Middle frontal gyrus (tissue), 1 donor: Measurements from ENCODE around the gene TKTL1.
A peak's percentile ranks its signal among the peaks of the same experiment; 100 is the strongest.
"Not testable (repeated sequence)": the region's sequence is repeated elsewhere in the genome, so short reads cannot be mapped to it uniquely, and the experiment has no call there.

Source experiments
- DNase-seq: peaks from one replicate; pipeline ENCODE4 v3.0.0-alpha.2; 2015; ENCODE audit warnings: low spot score; ENCODE audit errors: extremely low spot score

Gene TKTL1

DNA sequence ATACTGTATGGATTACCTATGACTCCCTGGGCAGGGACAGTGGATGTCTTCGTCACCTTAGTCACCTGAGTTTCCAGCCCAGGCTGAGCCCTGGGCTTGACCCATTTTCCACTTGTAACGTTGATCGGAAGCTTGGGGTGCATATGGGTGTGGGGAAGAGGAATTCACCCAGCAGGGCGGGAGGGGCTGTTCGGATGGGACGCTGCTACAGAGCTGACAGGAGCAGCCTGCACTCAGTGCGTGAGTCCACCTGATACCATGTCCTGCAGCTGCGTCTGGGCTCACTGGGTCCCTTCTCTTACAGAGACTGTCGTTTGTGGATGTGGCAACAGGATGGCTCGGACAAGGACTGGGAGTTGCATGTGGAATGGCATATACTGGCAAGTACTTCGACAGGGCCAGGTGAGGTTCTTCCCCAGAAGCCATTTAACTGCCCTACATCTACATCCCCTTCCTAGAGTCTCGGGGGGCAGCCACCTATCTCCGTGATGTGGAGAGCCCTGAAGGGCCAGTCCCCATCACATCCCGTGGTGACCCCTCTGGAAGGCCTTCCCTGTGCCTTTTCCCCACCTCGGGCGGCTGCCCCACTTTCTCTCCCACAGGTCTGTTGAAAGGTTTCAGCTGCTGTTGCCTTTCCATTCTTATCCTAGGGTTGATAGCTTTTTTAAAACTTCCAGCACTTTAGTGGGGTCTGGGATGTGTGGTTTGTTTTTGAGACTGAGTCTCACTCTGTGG, 13.6 kb downstream of the TKTL1 start:
- DNase-seq = no peak

- DNase-seq = no peak
Measured at GRCh38 chrX:154310616-154311536, 15.3 kb downstream of the TKTL1 start.

GRCh38 chrX:154312116-154312515, 16.5 kb downstream of the TKTL1 start:
- DNase-seq = no peak

- no peak for DNase-seq
Measured at GRCh38 chrX:154313147-154313546, 17.6 kb downstream of the TKTL1 start.

GRCh38 chrX:154315416-154315815, 19.8 kb downstream of the TKTL1 start:
- DNase-seq = no peak

DNA sequence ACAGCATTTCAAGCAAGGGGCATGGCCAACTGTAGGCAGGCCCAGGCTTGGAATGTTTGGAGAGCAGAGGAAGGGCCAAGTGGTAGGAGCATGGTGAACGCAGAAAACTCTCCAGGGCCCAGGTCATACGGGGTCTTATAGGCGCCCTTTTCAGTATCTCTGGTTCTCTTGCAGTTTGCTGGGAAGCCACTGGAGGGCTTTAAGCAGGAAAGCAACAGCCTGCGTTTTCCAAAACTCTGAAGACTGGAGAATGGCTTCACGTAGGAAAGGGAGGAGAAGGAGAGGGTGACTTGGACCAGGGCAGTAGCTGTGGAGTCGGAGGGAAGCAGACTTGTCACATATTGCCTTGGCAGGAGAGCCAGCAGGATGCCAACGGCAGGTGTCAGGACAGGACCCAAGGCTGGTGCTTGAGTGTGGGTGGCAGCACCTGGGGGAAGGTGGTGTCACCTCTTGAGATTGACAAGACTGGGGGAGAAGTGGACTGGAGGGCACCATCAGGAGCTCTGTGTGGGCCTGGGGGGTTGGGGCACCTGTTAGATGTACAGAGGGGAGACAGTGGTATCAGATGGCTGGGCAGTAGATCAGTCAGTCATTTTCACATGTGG, 21.9 kb downstream of the TKTL1 start:
- peak; percentile 4 for DNase-seq

DNA sequence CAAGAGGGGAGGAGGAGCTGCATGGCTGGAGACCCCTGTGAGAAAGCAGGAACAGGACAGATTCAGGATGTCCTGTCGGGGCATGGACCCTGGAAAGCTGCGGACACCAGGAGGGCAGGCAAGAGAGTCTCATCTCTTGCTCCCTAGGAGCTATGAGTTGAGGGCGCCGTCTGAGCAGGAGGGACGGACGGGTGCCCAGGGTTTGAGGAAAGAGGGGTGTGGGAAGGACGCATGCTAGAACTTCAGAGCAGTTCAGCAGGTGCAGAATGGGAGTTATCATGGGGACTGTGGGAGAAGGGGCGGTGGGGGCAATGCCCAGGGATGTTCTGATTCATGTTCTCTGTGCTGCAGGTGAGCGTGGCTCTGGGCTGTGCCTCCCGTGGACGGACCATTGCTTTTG, 24.8 kb downstream of the TKTL1 start:
- DNase-seq = no peak

DNA sequence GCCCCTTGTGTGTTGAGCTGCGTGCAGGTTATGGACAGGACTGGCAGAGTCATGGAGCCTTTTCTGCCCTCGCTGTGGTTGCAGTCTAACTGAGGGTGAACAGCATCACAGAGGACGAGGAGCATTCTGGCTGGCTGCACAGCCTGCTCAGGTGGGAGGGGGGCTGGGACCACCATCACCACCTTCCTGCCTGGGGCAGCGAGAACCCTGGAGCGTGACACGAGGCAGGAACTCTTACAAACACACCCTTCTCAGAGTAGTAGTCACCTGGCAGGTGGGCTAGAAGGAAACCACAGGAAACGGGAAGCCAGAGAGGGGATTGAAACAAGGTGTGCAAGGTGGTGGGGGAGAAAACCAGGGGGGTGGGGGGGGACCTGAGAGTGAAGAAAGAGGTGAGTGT, 25.6 kb downstream of the TKTL1 start:
- DNase-seq = no peak

- no peak for DNase-seq
Measured at GRCh38 chrX:154321594-154321993, 26.0 kb downstream of the TKTL1 start.

DNA sequence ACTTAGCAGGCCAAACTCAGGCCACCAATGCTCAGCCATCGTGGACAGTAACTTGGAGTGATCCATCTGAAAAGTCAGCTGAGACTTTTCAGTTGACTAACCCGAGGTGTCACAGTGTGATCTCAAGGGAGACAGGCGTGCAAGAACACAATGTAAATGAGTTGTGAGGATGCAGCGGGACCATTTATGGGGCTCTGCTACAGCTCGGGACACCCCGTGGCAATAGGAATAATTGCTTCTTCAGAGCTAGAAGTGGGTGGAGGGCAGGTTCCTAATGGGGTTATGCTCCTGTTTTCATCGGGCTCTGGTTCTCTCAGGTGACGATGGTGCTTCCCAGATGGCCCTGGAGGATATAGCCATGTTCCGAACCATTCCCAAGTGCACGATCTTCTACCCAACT, 27.3 kb downstream of the TKTL1 start:
- DNase-seq = no peak

GRCh38 chrX:154323537-154323936, 27.9 kb downstream of the TKTL1 start:
- DNase-seq = no peak

GRCh38 chrX:154325541-154325940, 29.9 kb downstream of the TKTL1 start:
- no peak for DNase-seq

DNA sequence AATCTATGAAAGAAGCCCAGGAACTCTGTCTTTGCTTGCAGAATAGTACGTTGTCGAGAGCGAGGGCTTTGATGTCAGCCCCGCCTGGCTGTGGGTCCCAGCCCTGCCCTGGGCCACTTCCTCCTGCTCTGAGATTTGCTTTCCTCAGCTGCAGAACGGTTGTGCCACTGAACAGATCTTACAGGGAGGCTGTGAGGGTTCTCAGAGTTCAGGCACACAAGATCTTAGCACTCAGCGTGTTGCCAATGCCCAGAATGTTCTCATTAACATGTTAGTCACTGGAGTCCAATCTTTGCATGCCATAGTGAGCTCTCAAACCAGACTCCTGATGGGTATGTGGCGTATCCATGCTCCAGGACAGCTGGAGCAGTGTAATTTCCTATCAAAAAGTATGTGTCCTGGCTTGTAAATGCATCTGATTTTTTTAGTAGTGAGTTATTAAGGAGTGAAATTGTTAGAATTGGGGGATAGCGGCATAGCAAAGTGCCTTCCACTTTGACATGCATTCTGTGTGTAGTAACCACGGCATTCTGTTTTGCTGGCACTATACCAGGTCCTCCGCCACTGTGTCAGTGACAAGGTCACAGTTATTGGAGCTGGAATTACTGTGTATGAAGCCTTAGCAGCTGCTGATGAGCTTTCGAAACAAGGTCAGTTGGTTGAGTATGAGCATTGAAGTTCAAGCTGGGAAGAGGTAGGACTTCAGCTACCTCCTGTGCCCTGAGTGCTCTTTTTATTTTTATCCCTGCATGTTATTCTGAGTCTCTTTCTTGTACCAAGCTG, 31.6 kb downstream of the TKTL1 start:
- DNase-seq = no peak

DNA sequence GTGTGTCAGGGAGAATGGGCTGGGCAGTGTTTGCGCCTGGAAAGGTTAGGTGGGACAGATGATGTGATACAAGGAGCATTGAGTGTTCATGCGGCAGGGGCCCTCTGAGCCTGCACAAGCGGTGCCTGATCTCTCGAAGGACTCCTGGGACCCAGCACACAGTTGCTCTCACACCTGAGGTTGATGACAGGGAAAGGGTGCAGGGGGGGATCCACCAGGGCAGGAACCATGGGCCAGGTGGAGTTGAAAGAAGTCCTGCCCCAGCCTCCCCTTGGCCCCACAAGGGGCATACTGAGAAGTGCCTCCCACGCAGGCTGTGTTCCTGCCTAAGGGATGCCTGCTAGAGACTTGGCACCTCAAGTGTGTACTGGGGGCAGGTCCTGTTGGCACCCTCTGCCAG, 33.1 kb downstream of the TKTL1 start:
- no peak for DNase-seq

- no peak for DNase-seq
Measured at GRCh38 chrX:154329294-154329693, 33.7 kb downstream of the TKTL1 start.

DNA sequence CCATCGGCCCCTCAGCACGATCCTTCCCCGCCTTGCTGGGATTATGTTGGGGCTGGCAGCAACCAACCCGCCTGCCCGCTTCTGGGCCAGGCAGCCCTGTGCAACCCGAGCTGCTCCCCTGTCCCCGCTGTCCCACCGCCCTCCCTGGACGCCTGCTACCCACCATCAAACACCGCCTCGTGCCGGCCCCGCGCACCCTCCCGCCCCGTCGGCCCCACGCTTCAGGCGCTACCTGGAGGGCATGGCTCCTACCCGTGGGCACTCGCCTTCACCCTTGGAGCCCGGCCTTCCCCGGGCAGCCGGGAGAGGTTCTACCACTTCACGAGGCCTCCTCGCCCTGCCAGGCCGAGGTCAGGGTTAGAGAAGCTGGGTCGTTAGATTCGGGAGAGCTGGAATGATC, 37.0 kb downstream of the TKTL1 start:
- DNase-seq = no peak

DNA sequence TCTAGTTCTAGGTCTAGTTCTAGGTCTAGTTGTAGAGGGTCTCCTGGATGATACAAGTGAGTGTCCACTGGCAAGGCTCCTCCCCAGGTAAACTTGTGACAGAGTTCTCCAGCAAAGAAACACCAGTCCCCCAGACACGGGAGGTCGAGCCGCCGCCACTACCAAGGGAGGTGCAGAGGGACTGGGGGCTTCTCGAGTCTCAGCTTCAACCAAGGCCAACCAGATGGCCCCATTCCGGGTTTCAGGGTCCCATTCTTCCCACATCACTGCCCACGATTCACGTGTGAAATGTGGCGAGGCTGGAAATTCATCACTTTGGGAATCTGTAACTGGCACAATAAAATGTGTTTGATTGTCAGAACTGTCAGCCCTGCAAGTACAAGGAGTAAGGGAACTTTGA, 37.5 kb downstream of the TKTL1 start:
- no peak for DNase-seq

DNA sequence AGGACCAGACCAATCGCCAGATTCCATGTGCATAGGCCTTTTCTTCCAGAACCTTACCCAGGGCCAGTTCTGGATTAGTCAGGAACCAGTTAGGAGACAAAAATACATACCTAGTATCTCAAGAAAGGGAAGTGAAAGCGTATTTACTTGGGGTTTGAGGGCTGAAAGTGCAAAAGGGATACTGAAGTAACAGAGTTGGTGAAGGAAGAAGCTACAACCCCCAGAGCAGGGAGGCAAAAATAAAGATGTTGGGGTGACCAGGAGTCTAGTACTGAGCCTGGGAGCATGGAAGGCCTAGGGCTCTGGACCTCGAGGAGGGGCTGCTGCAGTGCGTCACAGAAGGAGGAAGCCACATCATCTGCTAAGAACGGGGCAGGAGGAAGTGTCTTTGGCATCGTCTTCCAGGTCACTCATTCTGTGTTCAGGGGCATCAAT, 38.3 kb downstream of the TKTL1 start:
- no peak for DNase-seq

DNA sequence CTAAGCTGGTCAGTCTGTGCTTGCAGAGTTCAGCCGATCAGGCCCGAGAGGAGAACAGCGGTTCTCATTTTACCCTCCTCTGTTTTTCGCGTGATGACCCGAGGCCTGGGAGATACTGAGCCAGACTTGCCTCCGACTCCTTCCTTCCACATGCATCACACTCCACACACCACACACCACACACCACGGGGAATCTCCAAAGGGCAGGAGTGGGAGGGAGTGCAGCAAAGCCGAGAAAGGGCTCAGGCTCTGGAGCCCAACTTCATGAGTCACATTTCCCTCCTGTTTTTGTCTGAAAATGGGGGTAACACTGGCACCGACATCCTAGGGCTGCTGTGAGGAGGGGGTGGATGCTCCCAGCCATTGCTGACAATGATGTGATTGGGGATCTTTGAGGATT, 38.9 kb downstream of the TKTL1 start:
- DNase-seq = no peak

DNA sequence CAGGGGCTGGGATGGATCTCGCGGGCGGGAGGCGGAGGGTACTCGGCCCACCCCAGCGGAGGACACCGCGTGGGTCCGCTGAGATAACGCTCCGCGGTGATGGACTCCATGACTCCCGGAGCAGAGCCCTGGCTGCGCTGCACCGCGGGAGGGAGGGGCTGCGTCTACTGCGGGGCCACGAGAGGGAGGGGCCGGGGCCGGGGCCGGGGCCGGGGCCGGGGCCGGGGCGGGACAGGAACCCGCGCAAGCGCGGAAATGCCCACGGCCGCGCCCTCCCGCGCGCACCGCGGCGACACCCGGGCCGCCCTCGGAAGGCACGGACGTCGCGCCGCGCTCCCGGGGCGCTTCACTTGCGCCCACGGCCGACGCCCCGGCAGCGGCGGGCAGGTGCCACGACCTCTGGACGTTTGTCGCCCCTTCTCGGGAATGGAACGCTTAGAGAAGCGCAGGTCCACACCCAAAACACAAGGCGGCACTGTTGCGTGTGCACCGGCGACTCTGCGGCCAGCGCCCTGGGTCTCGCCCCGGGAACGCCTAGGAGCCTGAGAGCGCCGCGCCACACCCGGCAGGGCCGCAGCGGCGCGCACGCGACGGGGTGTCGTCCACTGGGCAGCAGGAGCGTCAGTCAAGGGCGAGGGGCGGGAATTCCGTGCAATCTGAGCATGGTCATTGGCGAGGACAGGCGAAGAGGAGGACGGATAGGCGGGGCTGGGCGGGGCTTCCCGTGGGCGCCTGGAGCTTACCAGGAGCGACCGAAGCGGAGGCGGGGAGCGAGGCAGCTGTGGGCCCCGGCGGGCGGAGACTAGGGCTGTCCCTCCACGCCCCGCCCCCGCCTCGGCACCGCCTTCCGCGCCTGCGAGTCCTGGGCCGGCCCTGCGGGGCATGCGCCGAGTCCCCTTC, 46.1 kb downstream of the TKTL1 start:
- not testable (repeated sequence) for DNase-seq
